B cell (primary cell): ENCODE data around the gene CCDC50. TPM values are rescaled to one million over a fixed set of nuclear protein-coding genes. Genes with fewer than 3 reads are reported as not detected.

Experiments
- ATAC-seq: fragments of 200-7000 bp; cut with Tn5 transposase; one replicate; pipeline ENCODE4 v1.10.0; 2021; ENCODE audit warnings: low read depth, mild to moderate bottlenecking, moderate number of reproducible peaks, moderate library complexity
- CTCF ChIA-PET: fragments of 350-600 bp; sonication (Branson Sonifier 250); formaldehyde crosslinking; loops from one replicate; lab custom pipeline; 2021; ENCODE audit warnings: antibody characterized with exemption, inconsistent platforms; lab: Charles Lee
- POLR2A ChIA-PET: fragments of 350-600 bp; sonication (Branson Sonifier 250); formaldehyde crosslinking; loops from one replicate; lab custom pipeline; 2021; ENCODE audit warnings: antibody characterized with exemption; lab: Charles Lee
- DNase-seq: peaks from one replicate; pipeline ENCODE4 v3.0.0; 2013
- H2AFZ ChIP-seq: 2 replicates; pipeline ENCODE4 v1.6.1; 2012; ENCODE audit warnings: mild to moderate bottlenecking, low read depth, low read length; ENCODE audit not compliant: insufficient read depth, poor library complexity, severe bottlenecking
- H3K27ac ChIP-seq, 2 donors: 1 replicate in 1 of 2; 2 replicates in 1 of 2; pipeline ENCODE4 v1.5.1; 2012 to 2013; ENCODE audit warnings: low read length in 2 of 2, mild to moderate bottlenecking in 2 of 2, moderate library complexity in 1 of 2
- H3K27me3 ChIP-seq, 4 experiments: fragments of 200-600 bp in 1 of 4; sonication (generic) in 1 of 4; replicated peaks in 1 of 4; 1 replicate in 2 of 4; 2 replicates in 2 of 4; pipeline versions ENCODE4 v1.6.1 to v1.7.0; 2013 to 2016; ENCODE audit warnings: low read length in 3 of 4, mild to moderate bottlenecking in 2 of 4, mixed read lengths in 1 of 4, moderate library complexity in 1 of 4; ENCODE audit not compliant: insufficient read depth in 4 of 4, control insufficient read depth in 3 of 4; ENCODE audit errors: control extremely low read depth in 1 of 4
- H3K36me3 ChIP-seq, 2 experiments: replicated peaks in 1 of 2; 1 replicate in 1 of 2; 2 replicates in 1 of 2; pipeline versions ENCODE4 v1.6.1 to v1.7.1; 2013; ENCODE audit warnings: low read length in 1 of 2; ENCODE audit not compliant: insufficient read depth in 2 of 2, control insufficient read depth in 1 of 2; ENCODE audit errors: control extremely low read depth in 1 of 2, extremely low read depth in 1 of 2
- H3K4me1 ChIP-seq, 2 donors: fragments of 200-600 bp in 1 of 2; sonication (generic) in 1 of 2; 1 replicate in 1 of 2; 2 replicates in 1 of 2; pipeline versions ENCODE4 v1.5.1 to v1.6.1; 2013 to 2017; ENCODE audit warnings: low read length in 2 of 2; ENCODE audit not compliant: control insufficient read depth in 2 of 2, insufficient read depth in 2 of 2
- H3K4me2 ChIP-seq: replicated peaks from 2 replicates; pipeline ENCODE3; 2012; ENCODE audit warnings: mild to moderate bottlenecking, low read depth, low read length; ENCODE audit not compliant: poor library complexity, severe bottlenecking
- H3K4me3 ChIP-seq, 5 experiments: fragments of 200-600 bp in 1 of 5; sonication (generic) in 1 of 5; 1 replicate in 3 of 5; 2 replicates in 2 of 5; pipeline versions ENCODE4 v1.5.1 to v1.7.0; 2011 to 2016; ENCODE audit warnings: low read length in 4 of 5, mild to moderate bottlenecking in 4 of 5, low read depth in 2 of 5, control low read depth in 1 of 5, moderate library complexity in 1 of 5; ENCODE audit not compliant: insufficient read depth in 1 of 5; ENCODE audit errors: control extremely low read depth in 1 of 5, extremely low read depth in 1 of 5
- H3K79me2 ChIP-seq: fragments of 200-600 bp; sonication (generic); one replicate; pipeline ENCODE4 v1.6.0; 2016; ENCODE audit warnings: low read length; ENCODE audit not compliant: control insufficient read depth, insufficient read depth
- H3K9ac ChIP-seq: fragments of 200-600 bp; sonication (generic); 2 replicates; pipeline ENCODE4 v1.6.1; 2017; ENCODE audit warnings: mild to moderate bottlenecking, low read length, moderate library complexity
- H3K9me3 ChIP-seq, 3 donors: one replicate each; pipeline versions ENCODE4 v1.6.1 to v1.7.1; 2013; ENCODE audit warnings: low read length in 2 of 3; ENCODE audit not compliant: control insufficient read depth in 2 of 3, insufficient read depth in 1 of 3; ENCODE audit errors: control extremely low read depth in 1 of 3
- H4K20me1 ChIP-seq: 2 replicates; pipeline ENCODE4 v1.6.0; 2012; ENCODE audit warnings: mild to moderate bottlenecking, low read length; ENCODE audit not compliant: insufficient read depth, control insufficient read depth, poor library complexity, severe bottlenecking
- H3K27ac Mint-ChIP-seq: one replicate; pipeline ENCODE4 v1.8.0; 2021; ENCODE audit warnings: mixed read lengths
- H3K27me3 Mint-ChIP-seq: one replicate; pipeline ENCODE4 v1.8.0; 2021; ENCODE audit warnings: mixed read lengths
- H3K4me1 Mint-ChIP-seq: one replicate; pipeline ENCODE4 v1.8.0; 2021; ENCODE audit warnings: mixed read lengths
- H3K4me3 Mint-ChIP-seq: one replicate; pipeline ENCODE4 v1.8.0; 2021; ENCODE audit warnings: mixed read lengths
- H3K9me3 Mint-ChIP-seq: one replicate; pipeline ENCODE4 v1.8.0; 2022; ENCODE audit warnings: mixed read lengths; ENCODE audit not compliant: insufficient read depth
- CTCF ChIP-seq: fragments of 200-600 bp; IDR thresholded peaks from one replicate; pipeline ENCODE4 v1.8.0; 2022; ENCODE audit warnings: antibody characterized with exemption, mild to moderate bottlenecking
- EZH2 ChIP-seq: IDR thresholded peaks from 2 replicates; pipeline ENCODE4 v1.6.1; 2012; ENCODE audit warnings: borderline replicate concordance, low read depth, mild to moderate bottlenecking, moderate library complexity, low read length; ENCODE audit not compliant: insufficient read depth, poor library complexity, severe bottlenecking
- WGBS: methylation state at CpG from one replicate; pipeline ENCODE4 v1.1.5; 2013; ENCODE audit warnings: missing lambda C conversion rate; ENCODE audit not compliant: insufficient coverage; 5-methylcytosine and 5-hydroxymethylcytosine counted together
- intact Hi-C: fragments of 100-400 bp; cut with micrococcal nuclease; formaldehyde crosslinking; loops from one replicate; pipeline ENCODE4 v1.10.0; 2022
- polyA plus RNA-seq: library from polyadenylated mRNA; depleted of rRNA; stranded (reverse); fragments of >200 nt; gene quantifications from 2 replicates; pipeline ENCODE4 v1.2.3, GENCODE V29; 2012
- total RNA-seq, 2 donors: library from RNA; stranded (reverse); fragments of 120-200 nt in 1 of 2; gene quantifications; 1 replicate in 1 of 2; 2 replicates in 1 of 2; pipeline versions ENCODE4 v1.2.3 to v1.2.4, GENCODE V29; 2013 to 2022

CCDC50 gene
- total and polyA plus RNA-seq, 2 donors (not counting 1 experiment from before 2014, with no cell fraction given), result 48.7 to 121 TPM

- H3K4me3 Mint-ChIP-seq, result no peak overlapping the region
- Histone ChIP-seq H3K4me2 (no peak overlapping the region), H3K9ac (no peak overlapping the region), H2AFZ (no peak overlapping the region), H3K4me3 (no peak overlapping the region), H3K79me2 (no peaks in the 10 kb centered on the region), H4K20me1 (no peaks in the 10 kb centered on the region), H3K27me3 (no peaks in the 10 kb centered on the region), H3K27ac (peak overlapping the region in 1 of 2 donors; percentile 24), H3K9me3 (no peaks in the 10 kb centered on the region), H3K36me3 (peaks cover 13 to 51% of the 10 kb centered on the region in 2 experiments), H3K4me1 (peaks cover 23 to 31% of the 10 kb centered on the region in 2 donors)
- no peaks in the 10 kb centered on the region for H3K9me3 Mint-ChIP-seq
- CTCF ChIA-PET, result no interaction called here
- H3K4me1 Mint-ChIP-seq, result peaks cover 32% of the 10 kb centered on the region
- no peak for TF ChIP-seq EZH2
- no peak for TF ChIP-seq CTCF
- no peaks in the 10 kb centered on the region for H3K27me3 Mint-ChIP-seq
- WGBS, result 96% methylated on average over 6 of the region's 7 CpGs
- intact Hi-C loops, result no loop called here
- no peak for DNase-seq
- POLR2A ChIA-PET, result no interaction called here
- H3K27ac Mint-ChIP-seq, result no peak overlapping the region
- no peak for ATAC-seq
These were observed 52.1 kb downstream of the CCDC50 start for GRCh38 chr3:191381303-191381702.

- TF ChIP-seq CTCF, result no peak
- TF ChIP-seq EZH2, result no peak
- peaks cover 13 to 55% of the 10 kb centered on the region in 2 experiments for H3K36me3 ChIP-seq
- peaks cover 33% of the 10 kb centered on the region for H3K4me1 Mint-ChIP-seq
- peak overlapping the region; percentile 57 for H3K27ac Mint-ChIP-seq
- no peak overlapping the region for H2AFZ ChIP-seq
- DNase-seq (peak; percentile 50), ATAC-seq (no peak)
- H3K27ac ChIP-seq, result peak overlapping the region in 1 of 2 donors; percentile 36
- H3K9ac ChIP-seq, result no peak overlapping the region
- WGBS, result 0% methylated on average over 1 of the region's 1 CpG
- H3K9me3 ChIP-seq, result no peaks in the 10 kb centered on the region
- H4K20me1 ChIP-seq, result no peaks in the 10 kb centered on the region
- H3K4me2 ChIP-seq, result no peak overlapping the region
- CTCF ChIA-PET, result interaction anchor here (1.0 to 4.0 kb wide), 3 partner anchors 10 to 247 kb away, joined by 3 to 20 read pairs (median 3); no protein-coding TSS in a partner anchor
- POLR2A ChIA-PET, result no interaction called here
- no peaks in the 10 kb centered on the region for H3K27me3 Mint-ChIP-seq
- H3K27me3 ChIP-seq, result no peaks in the 10 kb centered on the region
- peaks cover 23 to 31% of the 10 kb centered on the region in 2 donors for H3K4me1 ChIP-seq
- H3K79me2 ChIP-seq, result no peaks in the 10 kb centered on the region
- H3K4me3 ChIP-seq, result no peak overlapping the region
- H3K9me3 Mint-ChIP-seq, result no peaks in the 10 kb centered on the region
- no peak overlapping the region for H3K4me3 Mint-ChIP-seq
- intact Hi-C loops, result no loop called here
These were observed 53.5 kb downstream of the CCDC50 start for GRCh38 chr3:191382661-191383060.
